ENCODE results near the gene FDX1. TPM values are rescaled to one million over a fixed set of nuclear protein-coding genes. Genes with fewer than 3 reads are reported as not detected.

FDX1 gene
- total RNA-seq, 3 donors from 2014 or later (not counting 1 experiment from before 2014, with no cell fraction given), result 6.7 to 7.9 (median 7.8) TPM

- intact Hi-C loops (cut with micrococcal nuclease), result loop anchor here (1.0 to 5.0 kb wide), 4 partner anchors 57 to 486 kb away; partner anchors contain the start of gene RDX
- peak; percentile 85 for TF ChIP-seq CTCF (IDR thresholded peaks at IDR 0.05)
- peaks cover 41 to 45% of the 10 kb centered on the region in 2 donors for H3K4me1 Mint-ChIP-seq
- no peak overlapping the region for H3K4me3 Mint-ChIP-seq
- H3K9me3 Mint-ChIP-seq, result no peaks in the 10 kb centered on the region
- H3K9me3 ChIP-seq (ENCODE audit: control insufficient read depth, insufficient read depth, low read length), result no peaks in the 10 kb centered on the region
- no peak overlapping the region for H3K27ac Mint-ChIP-seq
- H3K27me3 Mint-ChIP-seq (ENCODE audit: low read depth in 2 of 2), result no peaks in the 10 kb centered on the region
- DNase-seq (peak in 1 of 2 donors; percentile 60), ATAC-seq (no peak)
- H3K27ac ChIP-seq (ENCODE audit: low read length), result no peak overlapping the region
- H3K36me3 ChIP-seq (ENCODE audit: control insufficient read depth, insufficient read depth, low read length), result peaks cover 2% of the 10 kb centered on the region
- H3K36me3 Mint-ChIP-seq, result peaks cover 5% of the 10 kb centered on the region
- H3K4me3 ChIP-seq (ENCODE audit: low read length), result no peak overlapping the region
- peaks cover 18% of the 10 kb centered on the region for H3K4me1 ChIP-seq (ENCODE audit: control insufficient read depth, insufficient read depth, low read length)
- no peaks in the 10 kb centered on the region for H3K27me3 ChIP-seq (ENCODE audit: control insufficient read depth, insufficient read depth, low read length)
- 71% methylated on average over 3 of the region's 5 CpGs for WGBS (ENCODE audit: insufficient coverage)
Measured at GRCh38 chr11:110433393-110434333, 3.9 kb downstream of the FDX1 start.

- peaks cover 4% of the 10 kb centered on the region for H3K36me3 ChIP-seq (ENCODE audit: control insufficient read depth, insufficient read depth, low read length)
- intact Hi-C loops (cut with micrococcal nuclease), result loop anchor here (5.0 kb wide), 3 partner anchors 138 to 797 kb away; partner anchors contain the start of gene RDX
- no peaks in the 10 kb centered on the region for H3K9me3 ChIP-seq (ENCODE audit: control insufficient read depth, insufficient read depth, low read length)
- no peaks in the 10 kb centered on the region for H3K9me3 Mint-ChIP-seq
- H3K36me3 Mint-ChIP-seq, result peaks cover 11% of the 10 kb centered on the region
- 92% methylated on average over 7 of the region's 8 CpGs for WGBS (ENCODE audit: insufficient coverage)
- ATAC-seq (no peak), DNase-seq (peak in 1 of 2 donors; percentile 58)
- H3K27ac ChIP-seq (ENCODE audit: low read length), result no peak overlapping the region
- no peaks in the 10 kb centered on the region for H3K27me3 Mint-ChIP-seq (ENCODE audit: low read depth in 2 of 2)
- no peak overlapping the region for H3K4me3 Mint-ChIP-seq
- H3K4me1 Mint-ChIP-seq, result peaks cover 46 to 51% of the 10 kb centered on the region in 2 donors
- H3K27me3 ChIP-seq (ENCODE audit: control insufficient read depth, insufficient read depth, low read length), result no peaks in the 10 kb centered on the region
- H3K27ac Mint-ChIP-seq, result no peak overlapping the region
- no peak overlapping the region for H3K4me3 ChIP-seq (ENCODE audit: low read length)
- peaks cover 11% of the 10 kb centered on the region for H3K4me1 ChIP-seq (ENCODE audit: control insufficient read depth, insufficient read depth, low read length)
- TF ChIP-seq CTCF (IDR thresholded peaks at IDR 0.05), result no peak
Measured at GRCh38 chr11:110434952-110435779, 5.4 kb downstream of the FDX1 start.

- TF ChIP-seq CTCF (IDR thresholded peaks at IDR 0.05), result no peak
- DNase-seq (no peak), ATAC-seq (no peak)
- peaks cover 0 to 1% of the 10 kb centered on the region in 2 donors for H3K9me3 Mint-ChIP-seq
- H3K27ac Mint-ChIP-seq, result no peak overlapping the region
- Histone ChIP-seq H3K9me3 (ENCODE audit: control insufficient read depth, insufficient read depth, low read length) (no peaks in the 10 kb centered on the region), H3K4me1 (ENCODE audit: control insufficient read depth, insufficient read depth, low read length) (peaks cover 3% of the 10 kb centered on the region), H3K36me3 (ENCODE audit: control insufficient read depth, insufficient read depth, low read length) (peaks cover 5% of the 10 kb centered on the region), H3K27ac (ENCODE audit: low read length) (no peak overlapping the region), H3K27me3 (ENCODE audit: control insufficient read depth, insufficient read depth, low read length) (no peaks in the 10 kb centered on the region), H3K4me3 (ENCODE audit: low read length) (no peak overlapping the region)
- WGBS (ENCODE audit: insufficient coverage), result 88% methylated on average over 4 of the region's 8 CpGs
- peaks cover 47 to 48% of the 10 kb centered on the region in 2 donors for H3K4me1 Mint-ChIP-seq
- no peaks in the 10 kb centered on the region for H3K27me3 Mint-ChIP-seq (ENCODE audit: low read depth in 2 of 2)
- H3K4me3 Mint-ChIP-seq, result no peak overlapping the region
- H3K36me3 Mint-ChIP-seq, result peaks cover 20% of the 10 kb centered on the region
- intact Hi-C loops (cut with micrococcal nuclease), result loop anchor here (5.0 kb wide), 1 partner anchor 796 kb away; no protein-coding TSS in a partner anchor
Measured at GRCh38 chr11:110435780-110436717, 6.3 kb downstream of the FDX1 start.

Measured in natural killer cell (primary cell).